Midbrain (tissue), 1 donor: ENCODE results near the gene POU6F1.

Experiments
- DNase-seq: peaks from one replicate; lab custom pipeline; 2025; lab: John Stamatoyannopoulos, UW

POU6F1 gene

DNA sequence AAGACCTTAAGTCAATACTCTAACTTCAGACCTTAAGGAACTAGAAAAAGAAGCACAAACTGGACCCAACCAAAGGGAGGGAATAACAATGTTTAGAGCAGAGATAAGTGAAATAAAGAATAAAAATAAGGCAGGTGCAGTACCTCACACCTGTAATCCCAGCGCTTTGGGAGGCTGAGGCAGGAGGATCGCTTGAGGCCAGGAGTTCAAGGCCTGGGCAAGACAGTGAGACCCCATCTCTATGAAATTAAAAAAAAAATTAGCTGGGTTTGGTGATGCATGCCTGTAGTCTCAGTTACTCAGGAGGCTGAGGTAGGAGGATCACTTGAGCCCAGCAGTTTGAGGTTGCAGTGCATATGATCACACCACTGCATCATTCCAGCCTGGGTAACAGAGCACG lies 54.1 kb downstream of the POU6F1 start:
- DNase-seq: no peak

DNA sequence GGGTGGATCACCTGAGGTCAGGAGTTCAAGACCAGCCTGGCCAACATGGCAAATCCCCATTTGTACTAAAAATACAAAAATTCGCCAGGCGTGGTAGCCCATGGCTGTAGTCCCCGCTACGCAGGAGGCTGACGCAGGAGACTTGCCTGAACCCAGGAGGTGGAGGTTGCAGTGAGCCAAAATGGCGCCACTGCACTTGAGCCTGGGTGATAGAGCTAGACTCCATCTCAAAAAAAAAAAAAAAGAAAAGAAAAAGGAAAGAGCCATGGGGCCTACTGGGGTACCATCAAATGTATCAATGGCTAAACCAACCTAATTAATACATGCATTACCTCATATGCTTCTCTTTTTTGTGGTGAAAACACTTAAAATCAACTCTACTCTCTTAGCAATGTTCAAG lies 55.6 kb downstream of the POU6F1 start:
- no peak for DNase-seq

DNA sequence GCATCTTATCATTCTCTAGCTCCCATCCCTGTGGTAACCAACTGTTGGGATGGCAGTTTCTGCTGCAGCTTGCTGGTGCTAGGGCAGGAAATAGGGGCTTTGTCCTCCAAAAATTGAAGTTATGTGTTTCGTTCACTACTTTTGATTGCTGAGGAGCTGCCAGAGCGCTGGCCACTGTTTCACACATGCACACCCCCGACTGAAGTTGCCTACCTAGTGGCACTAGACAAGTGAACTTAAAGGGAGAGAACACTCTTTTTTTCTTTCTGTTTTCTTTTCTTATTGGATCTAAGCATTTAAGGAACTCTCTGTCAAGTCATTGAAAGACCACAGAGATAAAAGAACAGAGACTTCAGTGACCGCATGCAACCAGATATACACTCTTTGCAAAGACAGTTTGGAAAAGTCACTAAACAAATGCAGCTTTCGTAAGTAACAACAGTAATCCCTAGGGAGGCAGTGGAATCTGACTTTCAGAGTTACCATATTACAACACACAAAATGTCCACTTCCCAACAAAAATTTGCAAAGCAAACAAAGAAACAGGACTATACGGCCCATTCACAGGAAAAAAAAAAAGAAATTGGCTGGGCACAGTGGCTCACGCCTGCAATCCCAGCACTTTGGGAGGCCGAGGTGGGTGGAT lies 56.9 kb downstream of the POU6F1 start:
- DNase-seq: no peak

DNA sequence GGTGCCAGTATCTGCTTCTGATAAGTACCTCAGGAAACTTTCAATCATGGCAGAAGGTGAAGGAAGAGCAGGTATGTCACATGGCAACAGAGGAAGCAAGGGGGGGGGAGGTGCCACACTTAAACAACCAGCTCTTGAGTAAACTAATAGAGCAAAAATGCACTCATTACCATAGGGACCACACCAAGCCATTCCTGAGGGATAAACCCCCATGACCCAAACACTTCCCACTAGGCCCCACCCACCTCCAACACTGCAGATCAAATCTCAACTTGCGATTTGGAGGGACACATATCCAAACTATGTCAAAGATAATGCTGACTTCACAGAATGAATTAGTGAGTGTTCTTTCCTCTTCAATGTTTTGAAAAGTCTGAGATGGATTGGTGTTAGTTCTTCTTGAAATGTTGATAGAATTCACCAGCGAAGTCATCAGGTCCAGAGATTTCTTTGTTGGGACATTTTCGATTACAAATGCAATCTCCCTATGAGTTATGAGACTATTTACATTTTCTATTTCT lies 61.6 kb downstream of the POU6F1 start:
- DNase-seq: no peak

DNA sequence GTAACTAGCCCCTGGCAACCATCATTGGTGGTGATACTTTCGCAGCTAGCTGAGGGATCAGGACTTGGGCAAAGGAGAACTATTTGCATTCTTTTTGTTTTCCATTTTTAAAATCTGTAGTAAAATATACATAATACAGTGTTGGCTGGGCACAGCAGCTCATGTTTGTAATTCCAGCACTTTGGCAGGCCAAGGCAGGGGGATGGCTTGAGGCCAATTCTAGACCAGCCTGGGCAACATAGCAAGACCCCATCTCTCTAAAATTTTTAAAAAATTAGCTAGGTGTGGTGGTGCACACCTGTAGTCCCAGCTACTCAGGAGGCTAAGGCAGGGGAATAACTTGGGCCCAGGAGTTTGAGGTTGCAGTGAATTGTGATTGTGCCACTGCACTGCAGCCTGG lies 64.9 kb downstream of the POU6F1 start:
- DNase-seq: no peak

DNA sequence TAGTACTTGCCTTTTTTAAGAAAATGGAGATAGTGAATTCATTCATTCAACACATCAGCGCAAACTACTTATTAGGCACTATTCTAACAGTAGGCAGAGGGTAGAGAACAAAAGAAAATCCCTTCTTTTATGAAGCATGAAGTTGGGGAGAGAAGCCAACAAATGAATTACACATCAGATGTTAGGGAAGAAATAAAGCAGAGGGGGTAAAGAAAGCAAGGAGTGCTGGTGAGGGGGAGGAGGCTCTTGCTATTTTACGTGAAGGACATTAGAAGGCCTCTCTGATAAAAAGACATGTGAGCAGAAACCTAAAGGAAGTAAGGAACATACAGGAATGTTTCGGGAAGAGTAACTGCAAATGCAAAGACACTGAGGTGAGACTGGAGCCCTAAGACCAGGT lies 67.1 kb downstream of the POU6F1 start:
- no peak for DNase-seq

DNA sequence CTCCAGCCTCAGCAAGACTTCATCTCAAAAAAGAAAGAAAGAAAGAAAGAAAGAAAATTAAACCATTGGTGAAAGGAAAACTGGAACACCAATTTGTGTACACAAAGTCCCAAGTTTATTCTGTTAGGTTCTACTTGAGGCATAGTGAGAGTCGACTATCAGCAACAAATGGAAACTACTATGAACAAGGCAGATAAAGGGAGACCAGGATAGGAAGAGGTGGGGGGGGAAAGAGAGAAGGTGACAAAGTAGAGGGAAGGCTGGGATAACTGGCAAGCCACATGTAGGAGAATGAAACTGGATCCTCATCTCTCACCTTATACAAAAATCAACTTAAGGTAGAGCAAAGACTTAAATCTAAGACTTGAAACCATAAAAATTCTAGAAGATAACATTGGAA lies 70.6 kb downstream of the POU6F1 start:
- DNase-seq: no peak

DNA sequence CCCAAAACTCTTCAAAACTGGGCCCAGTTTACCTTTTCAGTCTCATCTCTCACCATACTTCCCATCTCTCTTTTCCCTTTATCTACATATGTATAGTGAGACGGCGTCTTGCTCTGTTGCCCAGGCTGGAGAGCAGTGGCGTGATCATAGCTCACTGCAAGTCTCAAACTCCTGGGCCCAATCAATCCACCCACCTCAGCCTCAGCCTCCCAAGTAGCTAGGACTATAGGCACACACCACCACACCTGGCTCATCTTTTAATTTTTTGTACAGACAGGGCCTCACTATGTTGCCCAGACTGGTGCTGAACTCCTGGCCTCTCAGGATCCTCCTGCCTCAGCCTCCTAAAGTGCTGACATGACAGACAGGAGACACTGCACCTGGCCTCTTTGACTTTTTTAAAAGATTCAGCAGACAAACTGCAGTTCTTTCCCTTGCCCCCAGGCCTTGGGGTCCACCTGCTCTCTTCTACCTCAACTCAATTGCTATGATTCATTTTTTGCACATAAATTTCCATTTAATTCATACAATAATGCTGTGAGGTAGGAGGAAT lies 78.5 kb downstream of the POU6F1 start:
- no peak for DNase-seq
